ENCODE results near the gene SMIM35.

The SMIM35 gene

GRCh38 chr11:117985953-117986887 lies 100.5 kb downstream of the SMIM35 start, which contains the start of gene IL10RA (continued):
- TF ChIP-seq ZSCAN5A (tag by site-specific recombination; IDR thresholded peaks at IDR 0.05) (0 out of 2 replicates have a peak, but pooled peaks have one; percentile 23), SCRT2 (tag by site-specific recombination; IDR thresholded peaks at IDR 0.05) (peak; percentile 40), ZEB2 (tag by site-specific recombination; IDR thresholded peaks at IDR 0.05) (peak; percentile 45; the same call in 1 of the 2 replicates), ZNF623 (tag by site-specific recombination; IDR thresholded peaks at IDR 0.05) (no peak), ZBTB7A (tag by site-specific recombination; IDR thresholded peaks at IDR 0.05; ENCODE audit: low read depth) (0 out of 2 replicates have a peak, but pooled peaks have one; percentile 37), REPIN1 (tag by site-specific recombination; IDR thresholded peaks at IDR 0.05; ENCODE audit: low read depth) (no peak; the same call in 1 of the 2 replicates), KLF1 (tag by site-specific recombination; IDR thresholded peaks at IDR 0.05) (peak; percentile 53), ZNF211 (tag by site-specific recombination; IDR thresholded peaks at IDR 0.05; ENCODE audit: low read depth) (no peak), SP7 (tag by site-specific recombination; IDR thresholded peaks at IDR 0.05) (peak; percentile 62; the same call in 1 of the 2 replicates), ZNF777 (tag by site-specific recombination; IDR thresholded peaks at IDR 0.05; ENCODE audit: borderline replicate concordance) (no peak), TCF7L2 (IDR thresholded peaks at IDR 0.05; ENCODE audit: borderline replicate concordance, low read depth, low read length) (no peak), ZNF530 (tag by site-specific recombination; IDR thresholded peaks at IDR 0.05; ENCODE audit: low read depth) (no peak), ZFHX2 (tag by site-specific recombination; conservative IDR thresholded peaks at IDR 0.05) (peak; percentile 89), ZBTB10 (tag by site-specific recombination; IDR thresholded peaks at IDR 0.05) (peak; percentile 55; the same call in 1 of the 2 replicates), ZIC2 (tag by site-specific recombination; IDR thresholded peaks at IDR 0.05) (peak; percentile 79), ZNF391 (tag by site-specific recombination; IDR thresholded peaks at IDR 0.05; ENCODE audit: borderline replicate concordance, low read depth) (no peak), ZNF248 (tag by site-specific recombination; IDR thresholded peaks at IDR 0.05) (no peak), FEZF1 (tag by site-specific recombination; IDR thresholded peaks at IDR 0.05) (no peak), EGR2 (tag by site-specific recombination; IDR thresholded peaks at IDR 0.05; ENCODE audit: low read depth) (peak; percentile 62; the same call in 1 of the 2 replicates), ZNF366 (tag by site-specific recombination; conservative IDR thresholded peaks at IDR 0.05) (no peak), ZNF2 (tag by site-specific recombination; IDR thresholded peaks at IDR 0.05) (peak; percentile 79; the same call in 1 of the 2 replicates), ZNF112 (tag by site-specific recombination; IDR thresholded peaks at IDR 0.05) (no peak), ZNF561 (tag by site-specific recombination; IDR thresholded peaks at IDR 0.05; ENCODE audit: borderline replicate concordance) (0 out of 2 replicates have a peak, but pooled peaks have one; percentile 22), KLF17 (tag by site-specific recombination; IDR thresholded peaks at IDR 0.05) (peak; percentile 80)
- TF ChIP-seq, protein P1, sequence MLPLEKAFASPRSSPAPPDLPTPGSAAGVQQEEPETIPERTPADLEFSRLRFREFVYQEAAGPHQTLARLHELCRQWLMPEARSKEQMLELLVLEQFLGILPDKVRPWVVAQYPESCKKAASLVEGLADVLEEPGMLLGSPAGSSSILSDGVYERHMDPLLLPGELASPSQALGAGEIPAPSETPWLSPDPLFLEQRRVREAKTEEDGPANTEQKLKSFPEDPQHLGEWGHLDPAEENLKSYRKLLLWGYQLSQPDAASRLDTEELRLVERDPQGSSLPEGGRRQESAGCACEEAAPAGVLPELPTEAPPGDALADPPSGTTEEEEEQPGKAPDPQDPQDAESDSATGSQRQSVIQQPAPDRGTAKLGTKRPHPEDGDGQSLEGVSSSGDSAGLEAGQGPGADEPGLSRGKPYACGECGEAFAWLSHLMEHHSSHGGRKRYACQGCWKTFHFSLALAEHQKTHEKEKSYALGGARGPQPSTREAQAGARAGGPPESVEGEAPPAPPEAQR (tag by site-specific recombination; IDR thresholded peaks at IDR 0.05) = no peak
- TF ChIP-seq, protein P2, sequence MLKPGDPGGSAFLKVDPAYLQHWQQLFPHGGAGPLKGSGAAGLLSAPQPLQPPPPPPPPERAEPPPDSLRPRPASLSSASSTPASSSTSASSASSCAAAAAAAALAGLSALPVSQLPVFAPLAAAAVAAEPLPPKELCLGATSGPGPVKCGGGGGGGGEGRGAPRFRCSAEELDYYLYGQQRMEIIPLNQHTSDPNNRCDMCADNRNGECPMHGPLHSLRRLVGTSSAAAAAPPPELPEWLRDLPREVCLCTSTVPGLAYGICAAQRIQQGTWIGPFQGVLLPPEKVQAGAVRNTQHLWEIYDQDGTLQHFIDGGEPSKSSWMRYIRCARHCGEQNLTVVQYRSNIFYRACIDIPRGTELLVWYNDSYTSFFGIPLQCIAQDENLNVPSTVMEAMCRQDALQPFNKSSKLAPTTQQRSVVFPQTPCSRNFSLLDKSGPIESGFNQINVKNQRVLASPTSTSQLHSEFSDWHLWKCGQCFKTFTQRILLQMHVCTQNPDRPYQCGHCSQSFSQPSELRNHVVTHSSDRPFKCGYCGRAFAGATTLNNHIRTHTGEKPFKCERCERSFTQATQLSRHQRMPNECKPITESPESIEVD (tag by site-specific recombination; IDR thresholded peaks at IDR 0.05) = no peak
- TF ChIP-seq, protein P3, sequence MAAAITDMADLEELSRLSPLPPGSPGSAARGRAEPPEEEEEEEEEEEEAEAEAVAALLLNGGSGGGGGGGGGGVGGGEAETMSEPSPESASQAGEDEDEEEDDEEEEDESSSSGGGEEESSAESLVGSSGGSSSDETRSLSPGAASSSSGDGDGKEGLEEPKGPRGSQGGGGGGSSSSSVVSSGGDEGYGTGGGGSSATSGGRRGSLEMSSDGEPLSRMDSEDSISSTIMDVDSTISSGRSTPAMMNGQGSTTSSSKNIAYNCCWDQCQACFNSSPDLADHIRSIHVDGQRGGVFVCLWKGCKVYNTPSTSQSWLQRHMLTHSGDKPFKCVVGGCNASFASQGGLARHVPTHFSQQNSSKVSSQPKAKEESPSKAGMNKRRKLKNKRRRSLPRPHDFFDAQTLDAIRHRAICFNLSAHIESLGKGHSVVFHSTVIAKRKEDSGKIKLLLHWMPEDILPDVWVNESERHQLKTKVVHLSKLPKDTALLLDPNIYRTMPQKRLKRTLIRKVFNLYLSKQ (tag by site-specific recombination; IDR thresholded peaks at IDR 0.05; ENCODE audit: borderline replicate concordance) = no peak
